Measurements from ENCODE around the gene CNOT1. TPM values are rescaled to one million over a fixed set of nuclear protein-coding genes. Genes with fewer than 3 reads are reported as not detected.
"Not testable (repeated sequence)": the region's sequence is repeated elsewhere in the genome, so short reads cannot be mapped to it uniquely, and the experiment has no call there.

Gene CNOT1
- 129 TPM for total RNA-seq
- long read RNA-seq, partial matches to known transcripts = 13 of 17 reads
- long read RNA-seq, other reads (novel, unspliced or antisense) = 4 of 17 reads

DNA sequence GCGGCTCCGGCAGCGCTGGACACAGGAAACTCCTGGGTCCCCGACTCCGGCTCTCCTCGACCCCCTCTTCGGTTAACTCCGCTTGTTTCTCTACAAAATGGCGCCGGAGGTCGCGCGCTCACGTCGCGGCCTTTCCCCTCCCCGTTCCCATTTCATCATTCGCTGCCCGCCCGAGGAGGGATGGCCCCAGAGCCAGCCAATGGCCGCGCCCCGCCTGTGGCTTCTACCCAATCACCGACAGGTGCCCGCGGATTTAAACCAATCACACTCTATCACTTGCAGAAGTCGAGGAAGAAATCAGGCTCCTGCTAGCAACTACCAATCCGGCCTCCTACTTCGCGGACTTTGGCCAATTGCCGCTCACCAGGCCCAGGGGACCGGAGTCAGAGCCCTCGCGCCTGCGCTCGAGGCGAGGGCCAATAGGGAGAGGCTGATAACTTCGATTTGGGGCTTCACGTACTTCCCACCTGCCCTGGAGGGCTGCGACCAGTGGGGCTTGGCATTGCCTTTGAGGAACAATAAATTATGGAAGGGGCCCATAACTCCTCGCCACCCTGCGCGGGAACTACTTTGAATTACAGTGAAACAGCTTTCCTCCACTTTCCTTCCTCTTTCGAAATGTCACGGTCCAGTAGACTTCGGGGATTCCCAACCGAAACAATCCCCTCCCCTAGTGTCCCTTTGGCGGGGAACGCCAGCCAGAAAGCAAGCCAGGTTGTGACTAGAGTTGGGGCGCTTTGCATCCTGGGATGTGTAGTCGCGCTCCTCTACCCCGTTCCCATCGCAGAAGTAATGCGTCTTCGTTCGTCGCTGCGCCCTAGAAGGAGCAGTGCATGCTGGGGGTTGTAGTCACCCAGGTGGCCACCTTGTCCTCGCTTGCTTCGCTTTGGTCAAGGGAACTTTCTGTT, at the start of gene CNOT1:
TSS of gene CNOT1 (minus strand) at position 94 of the 908 bp plus-strand sequence. CDS start 30,489 bp downstream, outside the sequence.
- DNase-seq (ENCODE audit: low spot score) = peak; percentile 99

- no peak for DNase-seq (ENCODE audit: low spot score)
Observed at GRCh38 chr16:58678716-58679115, 49.1 kb upstream of the CNOT1 start.

- no peak for DNase-seq (ENCODE audit: low spot score)
Observed at GRCh38 chr16:58678269-58678668, 48.6 kb upstream of the CNOT1 start.

GRCh38 chr16:58670946-58671583, 41.4 kb upstream of the CNOT1 start:
- no peak for DNase-seq (ENCODE audit: low spot score)

DNA sequence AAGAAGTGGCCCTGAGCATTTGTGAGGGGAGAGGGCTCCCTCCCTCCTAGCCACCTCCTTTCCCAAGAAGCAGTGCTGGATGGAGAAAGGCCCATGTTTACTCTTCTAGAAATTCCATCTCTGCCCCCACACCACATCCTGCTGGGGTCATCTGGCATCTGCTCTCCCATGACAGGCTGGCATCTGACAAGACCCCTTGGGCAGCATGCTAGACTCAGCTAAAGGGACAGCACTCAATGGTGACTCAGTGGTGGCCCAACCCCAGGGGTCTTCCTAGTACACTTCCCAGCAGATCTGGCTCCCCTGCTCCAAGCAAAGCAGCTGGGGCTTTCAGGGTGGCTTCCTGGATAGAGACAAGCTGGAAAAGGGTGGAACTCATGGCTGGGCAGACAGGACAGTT, 40.6 kb upstream of the CNOT1 start:
- DNase-seq (ENCODE audit: low spot score) = no peak

DNA sequence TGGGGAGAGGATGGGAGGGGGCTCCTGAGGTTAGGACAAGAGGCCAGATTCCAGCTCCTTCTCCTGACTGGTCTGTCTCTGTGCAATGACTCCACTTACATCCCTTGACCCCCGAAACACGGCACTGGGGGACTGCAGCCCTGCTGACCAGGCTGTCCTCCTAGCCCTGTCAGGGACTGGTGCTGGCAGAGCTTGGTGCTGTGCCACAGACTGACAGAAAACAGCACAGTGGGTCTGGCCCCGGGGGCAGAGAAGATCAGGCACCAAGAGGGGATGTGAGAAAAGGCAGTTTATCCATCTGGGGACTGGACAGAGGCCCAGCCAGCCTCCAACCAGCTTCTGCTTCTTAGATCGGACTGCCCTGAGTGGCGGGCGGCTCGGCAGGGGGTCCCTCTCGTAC, 35.6 kb upstream of the CNOT1 start:
- DNase-seq (ENCODE audit: low spot score) = no peak

- DNase-seq (ENCODE audit: low spot score) = no peak
Observed at GRCh38 chr16:58661199-58661830, 31.7 kb upstream of the CNOT1 start.

- DNase-seq (ENCODE audit: low spot score) = not testable (repeated sequence)
Observed at GRCh38 chr16:58659911-58660310, 30.3 kb upstream of the CNOT1 start.

DNA sequence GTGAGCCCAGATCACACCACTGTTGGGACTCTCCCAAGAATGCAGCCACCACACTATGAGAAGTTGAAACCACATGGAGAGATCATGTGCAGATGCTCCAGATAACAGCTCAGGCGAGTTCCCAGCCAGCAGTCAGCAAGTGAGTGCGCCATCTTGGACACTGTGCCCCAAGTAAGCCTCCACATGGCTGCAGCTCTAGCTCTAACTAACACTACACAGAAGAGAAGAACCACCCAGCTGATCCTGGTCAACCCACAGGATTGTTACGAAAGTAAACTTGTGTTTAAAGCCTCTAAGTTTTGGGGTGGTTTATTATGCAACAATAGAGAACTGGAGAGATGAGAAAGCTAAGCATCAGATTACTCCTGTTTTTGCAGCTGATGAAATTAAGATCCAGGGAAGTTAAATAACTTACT, 29.2 kb upstream of the CNOT1 start:
- DNase-seq (ENCODE audit: low spot score) = no peak

DNA sequence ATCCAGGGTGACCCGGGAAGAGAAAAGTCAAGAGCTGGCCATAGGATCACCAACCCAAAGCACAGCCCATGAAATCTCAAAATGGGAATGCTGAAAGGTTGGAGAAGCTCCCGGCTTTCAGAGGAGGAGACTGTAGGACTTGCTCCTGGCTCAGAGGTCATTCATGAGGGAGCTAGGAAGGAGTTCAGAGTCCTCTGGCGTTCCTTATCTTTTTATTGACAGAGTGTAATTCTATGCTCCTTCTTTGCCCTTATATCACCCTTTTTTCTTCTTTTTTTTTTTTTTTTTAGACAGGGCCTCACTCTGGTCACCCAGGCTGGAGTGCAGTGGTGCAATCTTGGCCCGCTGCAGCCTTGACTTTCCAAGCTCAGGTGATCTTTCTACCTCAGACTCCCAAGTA, 27.3 kb upstream of the CNOT1 start:
- no peak for DNase-seq (ENCODE audit: low spot score)

- no peak for DNase-seq (ENCODE audit: low spot score)
Observed at GRCh38 chr16:58655215-58655596, 25.6 kb upstream of the CNOT1 start.

GRCh38 chr16:58654560-58655214, 25.1 kb upstream of the CNOT1 start:
- DNase-seq (ENCODE audit: low spot score) = no peak

DNA sequence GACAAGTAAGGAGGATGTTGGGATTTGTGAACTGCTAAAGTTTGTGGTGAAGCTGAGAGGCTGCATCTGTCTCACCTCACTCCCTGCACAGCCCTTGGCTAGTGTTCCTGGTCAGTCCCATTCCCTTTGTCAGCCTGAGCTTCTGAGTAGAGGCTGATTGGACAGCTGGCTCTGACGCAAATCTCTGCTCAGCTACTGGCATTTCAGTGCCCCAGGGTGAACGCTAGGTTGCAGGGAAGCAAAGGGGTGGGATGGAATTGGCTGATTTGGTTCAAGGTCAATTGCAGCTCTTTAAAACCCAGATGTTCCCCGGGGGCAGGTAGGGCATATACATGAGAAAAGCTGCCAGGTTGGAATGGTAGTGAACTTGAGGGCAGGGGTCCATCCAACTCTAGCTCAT, 23.1 kb upstream of the CNOT1 start:
- no peak for DNase-seq (ENCODE audit: low spot score)

GRCh38 chr16:58651965-58652348, 22.3 kb upstream of the CNOT1 start:
- DNase-seq (ENCODE audit: low spot score) = no peak

GRCh38 chr16:58649707-58650106, 20.1 kb upstream of the CNOT1 start:
- DNase-seq (ENCODE audit: low spot score) = no peak

- no peak for DNase-seq (ENCODE audit: low spot score)
Observed at GRCh38 chr16:58647107-58647506, 17.5 kb upstream of the CNOT1 start.

DNA sequence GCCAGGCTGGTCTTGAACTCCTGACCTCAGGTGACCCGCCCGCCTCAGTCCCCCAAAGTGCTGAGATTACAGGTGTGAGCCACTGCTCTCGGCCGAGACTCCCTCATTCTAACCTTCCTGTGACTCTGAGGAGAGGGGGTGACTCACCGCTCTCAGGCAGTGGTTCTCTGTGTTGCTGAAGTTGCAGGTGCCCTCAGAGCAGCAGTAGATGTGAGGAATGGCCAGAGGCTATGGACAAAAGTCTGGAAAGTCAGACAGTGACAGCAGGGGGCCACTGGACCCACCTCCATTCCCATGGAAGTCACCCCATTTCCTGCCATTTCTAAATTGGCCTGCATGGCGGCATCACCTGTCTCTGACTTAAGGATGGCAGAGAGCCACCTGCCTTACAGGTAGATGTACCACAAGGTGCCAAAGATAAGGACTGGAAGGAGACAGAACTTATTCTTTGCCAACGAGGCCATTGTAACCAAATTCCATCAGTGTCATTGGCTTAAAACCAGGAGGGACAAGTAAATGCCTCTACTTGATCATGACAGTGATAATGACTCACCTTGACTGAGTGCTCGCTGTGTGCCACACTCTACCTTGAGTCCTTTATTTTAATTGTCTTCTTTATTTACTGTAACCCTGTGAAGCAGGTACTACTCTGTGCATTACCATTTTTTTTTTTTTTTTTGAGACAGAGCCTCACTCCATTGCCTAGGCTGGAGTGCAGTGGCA, 15.3 kb upstream of the CNOT1 start:
- no peak for DNase-seq (ENCODE audit: low spot score)

GRCh38 chr16:58644108-58644507, 14.5 kb upstream of the CNOT1 start:
- DNase-seq (ENCODE audit: low spot score) = no peak

- DNase-seq (ENCODE audit: low spot score) = no peak
Observed at GRCh38 chr16:58640949-58641348, 11.3 kb upstream of the CNOT1 start.

GRCh38 chr16:58639836-58640235, 10.2 kb upstream of the CNOT1 start:
- no peak for DNase-seq (ENCODE audit: low spot score)

GRCh38 chr16:58639230-58639629, 9.6 kb upstream of the CNOT1 start:
- no peak for DNase-seq (ENCODE audit: low spot score)

Data from mesenteric fat pad (tissue), 1 donor.